ENCODE results near the gene CHDH.
A peak's percentile ranks its signal among the peaks of the same experiment; 100 is the strongest.

Gene CHDH

GRCh38 chr3:53846134-53846850, at the start of gene CHDH, which contains the start of gene IL17RB:
Gene CHDH (minus strand): TSS chr3:53846419. CDS start chr3:53824008, 22,411 bp downstream.
Gene IL17RB (plus strand): TSS chr3:53846568. CDS start chr3:53846589, 21 bp downstream.
- no peak for DNase-seq

DNA sequence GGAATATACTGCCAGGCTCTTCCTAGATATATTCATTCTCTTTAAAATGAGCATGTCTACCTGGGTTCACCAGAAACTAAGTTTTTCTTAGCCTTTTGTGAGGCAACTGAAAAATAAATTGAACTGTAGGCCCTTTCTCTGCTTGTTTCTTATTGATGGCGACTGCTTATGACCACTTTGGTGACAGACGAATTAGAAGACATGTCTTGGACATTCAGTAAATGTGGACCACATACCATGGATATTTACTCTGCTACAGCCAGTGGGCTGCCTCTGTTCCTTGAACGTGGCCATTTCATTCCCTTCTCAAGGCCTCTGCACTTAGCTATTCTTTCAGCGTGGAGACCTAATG, 46.0 kb upstream of the CHDH start:
- DNase-seq = no peak

- peak; percentile 100 for DNase-seq
Measured at GRCh38 chr3:53891497-53892285, 45.5 kb upstream of the CHDH start, which contains the start of gene SELENOK. Gene SELENOK (minus strand): TSS chr3:53891859.

GRCh38 chr3:53890726-53891475, 44.7 kb upstream of the CHDH start:
- no peak for DNase-seq

GRCh38 chr3:53888232-53888631, 42.0 kb upstream of the CHDH start:
- DNase-seq = no peak

- DNase-seq = no peak
Measured at GRCh38 chr3:53887446-53887845, 41.2 kb upstream of the CHDH start.

DNA sequence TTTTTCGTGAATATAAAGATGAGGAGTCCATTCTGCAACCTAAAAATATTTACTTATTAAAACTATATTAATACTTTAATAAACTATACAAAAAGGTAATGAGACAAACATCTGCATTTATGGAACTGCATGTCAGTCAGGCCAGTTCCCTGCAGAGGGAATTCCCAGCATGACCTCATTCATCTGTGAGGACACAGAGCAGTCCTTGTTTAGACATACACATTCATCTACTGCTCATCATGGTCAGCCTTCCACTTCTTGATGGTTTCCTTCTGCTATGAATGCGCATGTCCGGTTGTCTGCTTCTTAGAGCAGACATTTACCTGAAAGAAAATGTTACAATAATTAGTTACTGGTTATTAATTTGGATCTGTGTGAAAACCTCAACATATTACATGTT, 39.0 kb upstream of the CHDH start:
- peak; percentile 81 for DNase-seq

GRCh38 chr3:53884623-53885022, 38.4 kb upstream of the CHDH start:
- no peak for DNase-seq

DNA sequence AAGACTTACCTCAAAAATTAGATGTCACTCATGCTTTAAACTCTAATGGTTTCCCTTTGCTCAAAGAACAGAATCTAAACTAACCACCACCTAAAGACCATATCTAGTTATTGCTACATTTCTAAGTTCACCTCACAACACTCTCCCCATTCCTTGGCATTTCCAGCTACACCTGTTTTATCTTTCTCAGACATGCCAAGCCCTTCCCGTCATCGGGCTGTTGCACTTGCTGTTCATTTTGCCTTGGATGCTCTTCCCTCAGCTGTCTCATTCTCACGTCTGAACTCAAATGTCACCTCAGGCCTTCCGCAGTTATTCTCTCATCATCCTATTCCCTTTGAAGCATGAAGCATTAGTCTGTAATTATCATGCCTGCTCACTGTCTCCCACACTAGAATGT, 36.8 kb upstream of the CHDH start:
- DNase-seq = no peak

DNA sequence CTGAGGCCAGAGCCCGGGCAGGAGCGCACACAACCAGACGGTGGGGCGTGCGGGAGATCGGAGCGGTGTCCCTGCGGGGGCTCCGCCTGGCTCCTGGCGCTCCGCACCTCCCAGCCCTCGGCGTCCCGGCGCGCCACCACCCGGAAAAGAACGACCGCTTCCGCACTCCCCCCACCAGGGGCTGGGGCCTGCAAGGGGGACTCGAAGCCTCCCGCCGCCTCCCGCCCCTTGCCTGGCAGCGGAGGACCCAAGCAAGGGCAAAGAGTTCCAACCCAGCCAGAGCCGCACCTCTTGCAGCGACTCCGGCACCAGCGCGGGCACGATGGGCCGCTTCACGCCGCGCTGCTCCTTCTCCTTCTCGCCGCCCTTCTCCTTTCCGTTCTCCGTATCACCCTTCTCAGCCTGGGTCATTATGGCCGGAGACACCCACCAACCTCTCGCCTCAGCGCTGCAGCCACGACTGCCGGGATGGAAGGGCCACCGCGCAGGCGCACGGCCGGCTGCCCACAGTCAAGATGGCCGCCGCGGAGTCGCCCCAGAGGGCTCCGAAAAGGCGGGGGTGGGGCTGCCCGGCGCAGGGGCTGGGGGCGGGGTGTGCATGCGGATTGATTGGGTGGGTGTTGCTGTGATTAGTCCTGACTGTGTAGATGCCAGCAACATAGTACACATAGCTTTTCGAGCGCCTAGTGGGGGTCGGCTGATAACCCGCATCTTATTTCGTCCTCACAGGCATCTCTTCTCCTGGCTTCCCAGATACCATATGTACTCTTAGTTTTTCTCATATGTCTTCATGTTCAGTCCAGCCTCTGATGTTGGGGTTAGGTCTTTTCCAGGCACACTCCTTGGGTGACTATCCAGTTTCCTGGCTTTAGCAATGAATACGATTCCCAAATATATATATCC, 35.7 kb upstream of the CHDH start, which contains the start of gene ACTR8:
Gene ACTR8 (minus strand): TSS at position 462 of the 903 bp plus-strand sequence. CDS start 51 bp downstream, at position 411.
- peak; percentile 85 for DNase-seq

DNA sequence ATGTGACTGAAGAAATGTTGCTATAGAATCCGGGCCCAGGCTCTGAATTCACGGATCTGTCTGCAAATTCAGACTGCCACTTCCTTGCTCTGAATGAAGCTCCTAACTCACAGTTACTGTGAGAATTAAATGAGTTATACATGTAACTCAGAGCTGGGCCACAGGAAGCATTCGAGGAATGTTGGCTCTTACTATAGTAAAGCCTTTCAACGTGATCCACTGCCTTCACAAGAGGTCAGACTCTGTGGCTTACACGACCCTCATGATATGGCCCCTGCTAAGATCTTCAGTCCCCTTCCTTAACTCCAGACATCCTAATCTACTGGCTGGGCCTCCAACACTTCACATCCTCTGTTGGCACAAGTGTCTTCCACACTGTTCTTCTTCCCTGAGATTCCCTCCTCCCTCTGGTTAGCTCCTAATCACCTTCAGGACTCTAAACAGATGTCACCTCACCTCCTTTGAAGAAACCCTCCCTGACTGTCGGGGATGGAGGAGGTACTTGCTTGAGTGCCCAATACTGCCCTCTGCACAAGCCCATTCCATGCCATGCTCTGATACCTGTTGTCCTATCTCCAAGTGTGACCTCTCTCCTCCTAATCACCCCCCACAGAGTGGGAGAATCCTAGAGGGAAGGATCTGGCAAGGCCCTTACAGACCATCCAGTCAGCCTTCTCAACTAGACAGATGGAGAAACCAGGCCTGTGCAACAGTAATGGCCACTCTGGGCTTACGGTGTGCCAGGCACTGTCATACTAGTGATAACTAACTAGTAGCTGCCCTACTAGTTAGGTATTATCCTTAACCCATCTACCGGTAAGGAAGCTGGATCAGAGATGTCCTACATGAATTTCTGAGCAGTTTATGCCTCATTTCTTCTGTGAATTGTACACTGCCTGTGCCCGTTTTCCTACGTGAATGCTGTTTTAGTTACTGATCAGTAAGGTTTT, 34.5 kb upstream of the CHDH start:
- DNase-seq = no peak

- DNase-seq = no peak
Measured at GRCh38 chr3:53865732-53866499, 19.7 kb upstream of the CHDH start.

GRCh38 chr3:53863145-53863544, 16.9 kb upstream of the CHDH start:
- DNase-seq = no peak

DNA sequence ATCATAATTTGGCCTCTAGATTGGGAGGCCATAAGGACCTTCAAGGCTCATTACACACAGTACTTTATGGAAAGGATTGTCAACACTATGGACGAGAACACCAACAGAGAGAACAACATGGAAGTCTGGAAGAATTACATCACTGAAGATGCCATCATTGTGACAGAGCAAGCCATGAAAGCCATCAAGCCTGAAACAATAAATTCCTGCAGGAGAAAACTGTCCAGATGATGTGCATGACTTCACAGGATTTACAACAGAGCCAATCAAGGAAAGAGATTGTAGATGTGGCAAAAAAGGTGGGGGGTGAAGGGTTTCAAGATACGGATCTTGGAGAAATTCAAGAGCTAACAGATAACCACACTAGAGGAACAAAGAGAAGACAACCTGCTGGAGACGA, 16.0 kb upstream of the CHDH start:
- no peak for DNase-seq

GRCh38 chr3:53860196-53860595, 14.0 kb upstream of the CHDH start:
- DNase-seq = no peak

GRCh38 chr3:53859178-53859577, 13.0 kb upstream of the CHDH start:
- DNase-seq = no peak

DNA sequence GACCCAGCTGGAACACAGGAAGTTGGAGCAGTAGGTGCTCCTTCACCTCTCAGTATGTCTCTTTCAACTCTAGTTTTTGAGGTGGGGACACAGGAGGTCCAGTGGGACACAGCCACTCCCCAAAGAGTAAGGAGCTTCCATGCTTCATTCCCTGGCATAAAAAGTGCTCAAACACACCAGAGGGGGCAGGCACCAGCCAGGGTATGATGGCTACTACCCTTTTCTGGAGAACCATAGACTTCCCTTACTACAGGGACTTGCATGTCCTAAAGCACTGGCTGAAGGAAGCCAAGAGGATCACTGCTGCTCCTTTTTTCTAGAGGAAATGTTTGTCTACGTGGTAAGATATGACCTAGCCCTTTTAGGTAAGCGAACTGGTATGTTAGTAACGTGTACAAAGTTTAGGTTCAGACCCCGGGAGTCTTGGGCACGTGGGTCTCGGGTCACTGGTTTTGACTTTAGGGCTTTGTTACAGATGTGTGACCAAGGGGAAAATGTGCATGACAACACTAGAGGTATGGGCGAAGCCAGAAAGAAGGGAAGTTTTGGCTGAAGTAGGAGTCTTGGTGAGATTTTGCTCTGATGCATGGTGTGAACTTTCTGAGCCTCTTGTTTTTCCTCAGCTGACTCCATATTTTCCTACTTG, 12.0 kb upstream of the CHDH start:
- DNase-seq = no peak

- no peak for DNase-seq
Measured at GRCh38 chr3:53856964-53857363, 10.7 kb upstream of the CHDH start.

GRCh38 chr3:53850895-53851294, 4.7 kb upstream of the CHDH start:
- DNase-seq = peak; percentile 26

DNA sequence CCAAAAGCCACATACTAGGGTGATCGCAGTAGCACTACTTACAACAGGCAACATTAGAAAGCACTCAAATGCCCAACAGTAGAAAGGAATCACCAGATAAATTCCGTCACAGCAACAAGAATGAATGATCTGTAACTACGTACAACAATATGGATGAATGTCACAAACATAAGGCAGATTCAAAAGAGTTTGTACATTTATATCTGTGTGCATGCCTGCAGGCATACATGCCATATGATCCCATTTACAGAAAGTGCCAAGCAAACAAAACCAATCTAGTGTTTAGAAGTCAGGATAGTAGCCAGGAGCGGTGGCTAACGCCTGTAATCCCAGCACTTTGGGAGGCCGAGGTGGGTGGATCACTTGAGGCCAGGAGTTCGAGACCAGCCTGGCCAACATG, 3.7 kb upstream of the CHDH start:
- DNase-seq = no peak

Data from inflammatory macrophage treated with lipopolysaccharide for 4 hours (primary cell).